Measurements from ENCODE around the gene CTAG1B. TPM values are rescaled to one million over a fixed set of nuclear protein-coding genes. Genes with fewer than 3 reads are reported as not detected.
"Not testable (repeated sequence)": the region's sequence is repeated elsewhere in the genome, so short reads cannot be mapped to it uniquely, and the experiment has no call there.

Gene CTAG1B
- total RNA-seq: not detected in 2 replicates
- long read RNA-seq: 0 reads

- not testable (repeated sequence) for H3K36me3 Mint-ChIP-seq (ENCODE audit: insufficient read depth); H3K27ac Mint-ChIP-seq; DNase-seq (ENCODE audit: low spot score, unreplicated experiment); H3K27me3 Mint-ChIP-seq; H3K4me1 Mint-ChIP-seq (ENCODE audit: low read depth); H3K4me3 Mint-ChIP-seq (ENCODE audit: low read depth); H3K9me3 Mint-ChIP-seq (ENCODE audit: low read depth)
Measured at GRCh38 chrX:154619182-154619581, at the start of gene CTAG1B. Gene CTAG1B (minus strand): TSS chrX:154619282. CDS start chrX:154619218, 64 bp downstream.

DNA sequence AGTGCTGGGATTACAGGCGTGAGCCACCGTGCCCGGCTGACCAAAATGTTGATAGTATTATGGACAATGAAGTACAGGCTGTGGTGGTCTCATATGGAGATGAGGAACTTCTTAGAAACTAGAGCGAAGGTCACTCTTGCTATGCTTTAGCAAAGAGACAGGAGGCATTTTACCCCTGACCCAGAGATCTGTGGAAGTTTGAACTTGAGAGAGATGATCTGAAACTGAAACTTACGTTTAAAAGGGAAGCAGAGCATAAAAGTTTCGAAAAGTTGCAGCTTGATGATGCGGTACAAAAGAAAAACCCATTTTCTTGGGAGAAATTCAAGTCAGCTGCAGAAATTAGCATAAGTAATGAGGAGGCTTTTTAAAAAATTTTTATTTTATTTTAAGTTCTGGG, 42.8 kb upstream of the CTAG1B start:
- Mint-ChIP-seq H3K4me3 (ENCODE audit: low read depth) (no peak overlapping the region), H3K4me1 (ENCODE audit: low read depth) (no peaks in the 10 kb centered on the region), H3K9me3 (ENCODE audit: low read depth) (peaks cover 36% of the 10 kb centered on the region), H3K36me3 (ENCODE audit: insufficient read depth) (no peaks in the 10 kb centered on the region), H3K27me3 (no peaks in the 10 kb centered on the region), H3K27ac (no peak overlapping the region)
- TF ChIP-seq, protein P1, sequence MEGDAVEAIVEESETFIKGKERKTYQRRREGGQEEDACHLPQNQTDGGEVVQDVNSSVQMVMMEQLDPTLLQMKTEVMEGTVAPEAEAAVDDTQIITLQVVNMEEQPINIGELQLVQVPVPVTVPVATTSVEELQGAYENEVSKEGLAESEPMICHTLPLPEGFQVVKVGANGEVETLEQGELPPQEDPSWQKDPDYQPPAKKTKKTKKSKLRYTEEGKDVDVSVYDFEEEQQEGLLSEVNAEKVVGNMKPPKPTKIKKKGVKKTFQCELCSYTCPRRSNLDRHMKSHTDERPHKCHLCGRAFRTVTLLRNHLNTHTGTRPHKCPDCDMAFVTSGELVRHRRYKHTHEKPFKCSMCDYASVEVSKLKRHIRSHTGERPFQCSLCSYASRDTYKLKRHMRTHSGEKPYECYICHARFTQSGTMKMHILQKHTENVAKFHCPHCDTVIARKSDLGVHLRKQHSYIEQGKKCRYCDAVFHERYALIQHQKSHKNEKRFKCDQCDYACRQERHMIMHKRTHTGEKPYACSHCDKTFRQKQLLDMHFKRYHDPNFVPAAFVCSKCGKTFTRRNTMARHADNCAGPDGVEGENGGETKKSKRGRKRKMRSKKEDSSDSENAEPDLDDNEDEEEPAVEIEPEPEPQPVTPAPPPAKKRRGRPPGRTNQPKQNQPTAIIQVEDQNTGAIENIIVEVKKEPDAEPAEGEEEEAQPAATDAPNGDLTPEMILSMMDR (IDR thresholded peaks at IDR 0.05; ENCODE audit: unreplicated experiment): no peak
- no peak for DNase-seq (ENCODE audit: low spot score, unreplicated experiment)

DNA sequence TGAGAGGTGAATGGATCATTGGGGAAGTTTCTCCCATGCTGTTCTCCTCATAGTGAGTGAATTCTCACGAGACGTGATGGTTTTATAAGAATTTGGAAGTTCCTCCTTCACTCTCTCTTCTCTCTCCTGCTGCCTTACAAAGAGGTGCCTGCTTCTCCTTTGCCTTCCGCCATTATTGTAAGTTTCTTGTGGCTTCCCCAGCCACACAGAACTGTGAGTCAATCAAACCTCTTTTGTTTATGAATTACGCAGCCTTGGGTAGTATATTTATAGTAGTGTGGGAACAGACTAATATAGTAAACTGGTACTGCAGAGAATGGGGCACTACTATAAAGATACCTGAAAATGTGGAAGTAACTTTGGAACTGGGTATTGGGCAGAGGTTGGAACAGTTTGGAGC, 42.1 kb upstream of the CTAG1B start:
- Mint-ChIP-seq H3K4me3 (ENCODE audit: low read depth) (no peak overlapping the region), H3K4me1 (ENCODE audit: low read depth) (no peaks in the 10 kb centered on the region), H3K27ac (no peak overlapping the region), H3K36me3 (ENCODE audit: insufficient read depth) (no peaks in the 10 kb centered on the region), H3K9me3 (ENCODE audit: low read depth) (peaks cover 40% of the 10 kb centered on the region), H3K27me3 (no peaks in the 10 kb centered on the region)
- TF ChIP-seq, protein P1 (IDR thresholded peaks at IDR 0.05; ENCODE audit: unreplicated experiment): no peak
- DNase-seq (ENCODE audit: low spot score, unreplicated experiment): no peak

- H3K27ac Mint-ChIP-seq: no peak overlapping the region
- H3K4me3 Mint-ChIP-seq (ENCODE audit: low read depth): no peak overlapping the region
- peaks cover 36% of the 10 kb centered on the region for H3K9me3 Mint-ChIP-seq (ENCODE audit: low read depth)
- TF ChIP-seq, protein P1 (IDR thresholded peaks at IDR 0.05; ENCODE audit: unreplicated experiment): no peak
- no peak for DNase-seq (ENCODE audit: low spot score, unreplicated experiment)
- no peaks in the 10 kb centered on the region for H3K4me1 Mint-ChIP-seq (ENCODE audit: low read depth)
- no peaks in the 10 kb centered on the region for H3K27me3 Mint-ChIP-seq
- no peaks in the 10 kb centered on the region for H3K36me3 Mint-ChIP-seq (ENCODE audit: insufficient read depth)
Measured at GRCh38 chrX:154660541-154660940, 41.5 kb upstream of the CTAG1B start.

DNA sequence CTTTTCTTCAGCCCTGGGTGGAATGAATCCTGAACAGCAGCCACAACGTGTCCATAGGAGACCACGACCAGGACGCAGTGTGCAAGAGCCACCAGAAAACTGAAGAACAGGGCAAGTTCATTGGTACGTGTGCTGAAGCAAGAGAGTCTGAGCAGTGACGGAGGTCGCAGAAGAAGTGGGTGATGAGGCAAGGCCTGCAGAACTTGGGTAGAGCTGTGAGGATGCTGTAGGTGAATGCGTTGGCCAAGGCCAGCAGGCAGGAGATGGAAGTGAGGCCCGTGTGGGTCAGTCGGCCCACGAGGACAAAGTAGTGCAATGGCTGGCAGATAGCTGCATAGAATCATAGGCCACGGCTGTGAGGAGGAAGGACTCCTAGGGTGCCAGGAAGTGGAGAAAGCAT, 39.9 kb upstream of the CTAG1B start:
- Mint-ChIP-seq H3K27me3 (no peaks in the 10 kb centered on the region), H3K36me3 (ENCODE audit: insufficient read depth) (no peaks in the 10 kb centered on the region), H3K27ac (no peak overlapping the region), H3K9me3 (ENCODE audit: low read depth) (peaks cover 31% of the 10 kb centered on the region), H3K4me3 (ENCODE audit: low read depth) (no peak overlapping the region), H3K4me1 (ENCODE audit: low read depth) (no peaks in the 10 kb centered on the region)
- no peak for DNase-seq (ENCODE audit: low spot score, unreplicated experiment)
- TF ChIP-seq, protein P1 (IDR thresholded peaks at IDR 0.05; ENCODE audit: unreplicated experiment): no peak

DNA sequence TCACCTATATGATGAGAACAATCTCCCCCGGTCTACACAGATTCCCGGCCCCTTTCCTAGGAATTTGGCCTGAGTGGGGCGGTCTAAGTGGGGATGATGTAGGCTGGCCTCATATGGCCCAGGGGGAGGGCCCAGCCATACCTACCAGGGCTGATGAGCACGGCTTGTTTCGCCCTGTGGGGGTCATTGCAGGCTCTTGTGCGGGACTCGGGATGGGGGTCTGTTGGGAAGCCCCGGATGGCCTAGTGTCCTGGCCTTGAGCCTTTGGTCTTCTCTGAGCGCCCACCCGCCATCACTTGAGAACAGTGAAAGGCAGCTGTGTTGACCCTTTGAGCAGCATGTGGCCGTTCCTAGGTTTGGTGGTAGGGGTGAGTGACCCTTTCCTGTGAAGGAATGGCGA, 39.1 kb upstream of the CTAG1B start:
- H3K27ac Mint-ChIP-seq: no peak overlapping the region
- TF ChIP-seq, protein P1 (IDR thresholded peaks at IDR 0.05; ENCODE audit: unreplicated experiment): no peak
- H3K9me3 Mint-ChIP-seq (ENCODE audit: low read depth): peaks cover 24% of the 10 kb centered on the region
- H3K36me3 Mint-ChIP-seq (ENCODE audit: insufficient read depth): no peaks in the 10 kb centered on the region
- H3K4me1 Mint-ChIP-seq (ENCODE audit: low read depth): no peaks in the 10 kb centered on the region
- H3K4me3 Mint-ChIP-seq (ENCODE audit: low read depth): no peak overlapping the region
- DNase-seq (ENCODE audit: low spot score, unreplicated experiment): no peak
- H3K27me3 Mint-ChIP-seq: no peaks in the 10 kb centered on the region
